ENCODE data around the gene PASK.

The PASK gene

DNA sequence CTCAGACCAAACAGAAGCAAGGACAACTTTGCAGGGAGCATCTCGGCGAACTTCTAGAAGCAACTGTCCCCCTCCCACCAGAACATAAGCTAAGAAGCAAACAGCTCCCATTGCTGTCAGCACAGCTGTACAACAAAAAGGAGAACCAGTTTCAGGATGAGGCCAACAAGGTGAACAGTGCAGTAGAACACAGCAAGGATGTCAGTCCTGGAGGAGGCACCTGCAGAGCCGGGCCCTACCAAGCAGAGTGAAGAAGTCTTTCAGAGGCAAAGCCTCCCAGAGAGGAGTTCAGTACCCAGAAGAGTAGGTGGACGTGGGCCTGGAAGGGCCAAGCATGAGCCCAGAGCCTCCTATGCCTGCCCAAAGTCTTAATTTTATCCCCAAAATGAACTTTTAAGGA is 1.0 kb downstream of the PASK start:
- no peak for DNase-seq (ENCODE audit: low read depth in 2 of 2)

DNA sequence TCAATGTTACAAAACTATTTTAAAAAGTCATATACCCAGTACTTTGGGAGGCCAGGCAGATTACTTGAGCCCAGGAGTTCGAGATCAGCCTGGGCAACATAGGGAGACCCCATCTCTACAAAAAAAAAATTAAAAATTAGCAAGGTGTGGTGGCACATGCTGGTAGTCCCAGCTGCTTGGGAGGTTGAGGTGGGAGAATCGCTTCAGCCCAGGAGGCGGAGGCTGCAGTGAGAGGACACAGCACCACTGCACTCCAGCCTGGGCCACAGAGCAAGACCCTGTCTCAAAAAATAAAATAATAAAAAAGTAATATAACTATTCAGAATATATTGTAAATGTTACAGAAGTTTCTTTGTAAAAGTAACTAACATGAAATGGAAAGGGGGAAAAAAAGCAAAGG is 1.9 kb downstream of the PASK start:
- no peak for DNase-seq (ENCODE audit: low read depth in 2 of 2)

DNA sequence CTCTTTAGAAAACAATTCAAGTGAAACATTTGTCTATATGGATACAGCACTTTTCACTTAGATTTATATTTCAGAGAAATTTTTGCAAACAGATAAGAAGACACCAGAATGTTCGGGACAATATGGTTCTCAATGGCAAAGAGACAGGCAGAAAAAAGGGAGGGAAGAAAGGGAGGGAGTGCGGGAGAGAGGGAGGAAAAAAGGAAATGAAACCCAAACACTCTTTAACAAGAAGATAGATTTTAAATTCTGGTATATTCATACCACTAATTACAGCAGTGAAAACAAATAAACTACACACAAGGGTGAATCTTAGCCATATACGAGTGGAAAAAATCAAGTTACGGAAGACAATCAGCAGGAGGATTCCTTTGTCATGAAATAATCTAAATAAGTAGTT is 3.0 kb downstream of the PASK start:
- DNase-seq (ENCODE audit: low read depth in 2 of 2), result no peak

GRCh38 chr2:241142593-241142992 is 6.7 kb downstream of the PASK start:
- no peak for DNase-seq (ENCODE audit: low read depth in 2 of 2)

- DNase-seq (ENCODE audit: low read depth in 2 of 2), result no peak
Observed at GRCh38 chr2:241142063-241142462, 7.2 kb downstream of the PASK start.

DNA sequence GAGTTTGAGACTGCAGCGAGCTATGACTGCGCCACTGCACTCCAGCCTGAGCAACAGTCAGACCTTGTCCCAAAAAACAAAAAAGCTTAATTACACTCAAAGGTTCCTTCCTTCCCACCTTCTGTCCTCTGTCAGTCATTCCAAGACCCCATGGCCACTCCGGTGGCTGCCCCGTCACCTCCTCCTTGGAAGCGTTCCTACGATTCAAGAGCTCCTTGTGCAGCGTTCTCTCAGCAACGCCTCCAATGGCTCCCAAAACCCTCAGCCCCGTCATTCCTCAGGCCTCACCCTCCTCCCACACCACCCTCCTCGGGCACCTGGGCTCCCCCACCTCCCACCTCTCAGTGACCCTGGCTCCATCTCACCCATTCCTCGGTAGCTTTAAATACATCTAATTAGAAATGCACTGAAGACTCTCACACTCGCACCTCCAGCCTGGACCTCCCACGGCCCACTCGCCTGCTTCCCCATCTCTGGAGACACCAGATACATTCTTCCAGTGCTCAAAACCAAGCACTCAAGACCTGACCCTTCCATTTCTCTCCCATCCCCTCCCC is 8.0 kb downstream of the PASK start:
- DNase-seq (ENCODE audit: low read depth in 2 of 2), result no peak

- DNase-seq (ENCODE audit: low read depth in 2 of 2), result no peak
Observed at GRCh38 chr2:241140445-241140840, 8.8 kb downstream of the PASK start.

DNA sequence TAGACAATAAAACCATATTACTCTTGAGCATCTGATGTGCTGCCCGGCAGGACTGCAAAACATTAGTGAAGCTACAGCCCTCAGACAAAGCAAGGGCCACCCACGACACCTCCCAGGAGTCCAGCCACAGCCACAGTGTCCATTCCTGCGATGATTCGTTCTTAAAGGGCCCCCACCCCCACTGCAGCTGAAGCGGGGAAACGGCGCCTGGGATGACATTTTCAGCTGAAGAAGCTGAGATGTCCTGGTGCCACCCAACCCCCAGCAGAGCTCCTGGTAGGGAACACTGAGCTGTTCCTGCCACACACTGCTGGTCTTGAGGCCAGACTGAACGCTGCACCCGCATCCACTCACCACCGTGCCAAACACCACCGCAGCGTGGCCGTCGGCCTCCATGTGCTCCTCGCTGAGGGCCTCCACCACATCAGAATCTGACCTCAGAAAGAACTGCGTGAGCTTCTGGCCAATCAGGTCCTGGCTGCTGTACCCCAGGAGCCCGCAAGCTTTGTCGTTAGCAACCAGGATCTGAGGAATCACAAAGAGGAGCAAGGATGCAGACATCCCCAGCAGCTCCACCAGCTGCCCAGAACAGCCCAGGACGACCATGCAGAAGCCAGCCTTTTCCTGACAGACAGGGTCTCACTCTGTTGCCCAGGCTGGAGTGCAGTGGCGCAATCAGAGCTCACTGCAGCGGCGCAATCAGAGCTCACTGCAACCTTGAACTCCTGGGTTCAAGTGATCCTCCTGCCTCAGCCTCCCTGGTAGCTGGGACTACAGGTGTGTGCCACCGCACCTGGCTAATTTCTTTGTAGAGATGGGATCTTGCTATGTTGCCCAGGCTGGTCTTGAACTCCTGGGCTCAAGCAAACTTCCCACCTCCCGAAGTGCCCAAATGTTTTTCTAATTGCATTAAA is 9.5 kb downstream of the PASK start:
- no peak for DNase-seq (ENCODE audit: low read depth in 2 of 2)

DNA sequence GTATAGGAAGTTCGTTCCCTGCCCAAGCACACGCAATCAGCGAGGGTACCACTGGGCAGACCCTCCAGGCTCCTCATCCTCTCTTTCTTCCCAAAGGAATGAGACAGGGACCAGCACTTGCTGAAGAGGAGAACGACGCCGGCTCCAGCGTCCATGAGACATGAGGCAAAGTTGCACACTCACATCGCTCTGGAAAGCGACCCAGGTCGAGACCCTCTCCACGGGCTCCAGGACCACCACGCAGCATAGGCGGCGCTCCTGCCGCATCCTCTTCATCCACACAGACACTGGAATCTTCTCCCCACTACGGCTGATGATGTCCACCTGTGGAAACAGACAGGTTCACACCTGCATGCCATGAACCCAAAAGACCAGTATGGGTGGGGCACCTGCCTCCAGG is 10.8 kb downstream of the PASK start:
- no peak for DNase-seq (ENCODE audit: low read depth in 2 of 2)

GRCh38 chr2:241137276-241138190 is 11.7 kb downstream of the PASK start:
- DNase-seq (ENCODE audit: low read depth in 2 of 2), result no peak

DNA sequence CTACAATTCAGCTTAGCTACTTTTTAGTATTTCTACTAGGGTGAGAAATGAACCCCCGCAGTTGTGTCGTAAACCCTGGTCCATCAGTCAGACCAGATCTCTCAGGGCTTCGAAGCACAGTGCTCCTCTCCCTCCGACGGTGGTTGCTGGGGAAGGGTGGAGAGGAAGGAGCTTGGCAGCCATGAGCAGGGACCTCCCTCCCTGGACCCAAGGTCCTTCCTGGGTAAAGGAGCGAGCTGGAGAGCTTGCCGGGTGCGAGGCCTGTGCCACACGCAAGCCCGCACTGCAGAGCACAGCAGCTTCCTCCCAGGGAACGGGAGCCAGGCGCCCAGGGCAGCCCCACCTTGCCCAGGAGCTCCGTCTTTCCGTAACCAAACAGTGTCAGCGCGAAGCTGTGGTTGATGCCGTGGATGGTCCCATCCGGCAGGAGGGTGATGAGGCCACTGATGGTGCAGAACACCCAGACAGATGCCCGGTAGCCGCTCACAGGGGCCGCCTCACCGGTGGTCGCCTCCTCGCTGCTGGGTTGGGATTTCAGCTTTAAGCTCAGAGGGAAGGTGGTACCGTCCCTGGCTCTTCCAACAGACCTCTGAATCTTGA is 12.5 kb downstream of the PASK start:
- DNase-seq (ENCODE audit: low read depth in 2 of 2), result no peak

DNA sequence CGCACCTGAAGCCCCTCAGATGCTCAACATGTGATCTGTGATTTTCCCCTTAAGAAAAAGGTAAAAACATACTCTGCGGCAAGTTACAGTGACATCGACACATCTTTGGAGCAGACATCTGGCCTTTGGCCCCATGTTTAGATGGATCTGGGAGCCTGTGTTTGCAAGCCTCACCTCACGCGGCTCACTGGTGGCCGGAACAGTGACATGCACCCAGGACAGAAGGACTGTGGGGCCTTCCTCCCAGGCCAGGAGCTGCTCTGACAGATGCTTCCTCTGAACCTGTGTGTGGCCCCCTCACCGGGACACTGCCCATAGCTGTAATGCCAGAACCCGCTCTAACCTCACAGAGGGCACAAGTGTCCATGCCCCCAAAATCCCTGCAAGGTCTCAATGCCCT is 13.1 kb downstream of the PASK start:
- no peak for DNase-seq (ENCODE audit: low read depth in 2 of 2)

DNA sequence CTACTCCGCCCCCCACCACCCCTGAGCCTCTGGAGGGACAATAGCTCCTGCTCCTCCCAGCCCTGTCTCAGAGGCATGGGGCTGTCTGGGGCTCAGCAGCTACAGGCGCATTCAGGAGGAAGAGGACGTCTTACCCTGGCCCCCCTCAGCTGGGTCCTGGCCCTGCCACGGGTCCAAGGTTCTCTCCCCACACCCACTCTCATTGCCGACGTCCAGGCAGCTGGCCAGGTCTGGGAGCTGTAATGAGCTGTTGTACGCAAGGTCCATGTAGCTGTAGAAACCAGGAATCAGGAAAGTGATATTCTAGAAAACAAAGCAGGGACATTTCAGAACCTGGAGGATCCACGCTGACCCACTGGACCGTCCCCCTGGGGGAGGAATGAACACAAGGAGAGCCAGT is 13.5 kb downstream of the PASK start:
- no peak for DNase-seq (ENCODE audit: low read depth in 2 of 2)

GRCh38 chr2:241134711-241135110 is 14.6 kb downstream of the PASK start:
- DNase-seq (ENCODE audit: low read depth in 2 of 2), result no peak

DNA sequence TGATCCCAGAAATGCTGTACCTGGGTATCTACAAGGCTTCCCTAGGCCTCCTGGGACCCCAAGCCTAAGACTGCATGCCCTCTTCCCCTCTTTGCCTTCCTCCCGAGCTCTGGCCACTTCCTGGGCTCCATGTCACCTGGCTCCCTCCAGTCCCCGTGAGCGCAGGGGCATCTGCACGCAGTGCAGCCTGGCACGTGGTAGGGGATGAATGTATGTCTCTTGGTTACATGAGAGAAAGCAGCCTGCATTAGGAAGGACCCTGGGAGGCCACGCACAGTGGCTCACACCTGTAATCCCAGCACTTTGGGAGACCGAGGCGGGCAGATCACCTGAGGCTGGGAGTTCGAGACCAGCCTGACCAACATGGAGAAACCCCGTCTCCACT is 15.8 kb downstream of the PASK start:
- no peak for DNase-seq (ENCODE audit: low read depth in 2 of 2)

- DNase-seq (ENCODE audit: low read depth in 2 of 2), result no peak
Observed at GRCh38 chr2:241132538-241133435, 16.5 kb downstream of the PASK start.

- no peak for DNase-seq (ENCODE audit: low read depth in 2 of 2)
Observed at GRCh38 chr2:241131531-241131930, 17.7 kb downstream of the PASK start.

DNA sequence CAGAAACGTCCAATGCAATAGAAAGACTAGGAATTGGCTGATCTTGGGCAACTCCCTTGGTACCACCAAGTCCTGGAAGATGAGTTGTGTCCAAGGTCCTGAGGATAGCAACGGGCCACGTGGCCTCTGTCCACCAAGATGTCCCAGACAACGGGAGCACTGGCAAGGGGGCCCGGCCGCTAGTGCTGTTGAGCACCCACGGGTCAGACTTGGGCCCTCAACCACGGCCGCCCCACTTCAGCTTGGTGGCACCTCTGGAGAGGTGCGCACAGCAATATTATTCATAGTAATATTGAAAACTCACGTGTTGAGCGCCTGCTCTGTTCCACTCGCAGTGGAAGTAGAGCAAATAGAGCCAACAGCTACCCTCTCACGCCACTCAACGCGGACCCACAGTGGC is 19.0 kb downstream of the PASK start:
- DNase-seq (ENCODE audit: low read depth in 2 of 2), result no peak

DNA sequence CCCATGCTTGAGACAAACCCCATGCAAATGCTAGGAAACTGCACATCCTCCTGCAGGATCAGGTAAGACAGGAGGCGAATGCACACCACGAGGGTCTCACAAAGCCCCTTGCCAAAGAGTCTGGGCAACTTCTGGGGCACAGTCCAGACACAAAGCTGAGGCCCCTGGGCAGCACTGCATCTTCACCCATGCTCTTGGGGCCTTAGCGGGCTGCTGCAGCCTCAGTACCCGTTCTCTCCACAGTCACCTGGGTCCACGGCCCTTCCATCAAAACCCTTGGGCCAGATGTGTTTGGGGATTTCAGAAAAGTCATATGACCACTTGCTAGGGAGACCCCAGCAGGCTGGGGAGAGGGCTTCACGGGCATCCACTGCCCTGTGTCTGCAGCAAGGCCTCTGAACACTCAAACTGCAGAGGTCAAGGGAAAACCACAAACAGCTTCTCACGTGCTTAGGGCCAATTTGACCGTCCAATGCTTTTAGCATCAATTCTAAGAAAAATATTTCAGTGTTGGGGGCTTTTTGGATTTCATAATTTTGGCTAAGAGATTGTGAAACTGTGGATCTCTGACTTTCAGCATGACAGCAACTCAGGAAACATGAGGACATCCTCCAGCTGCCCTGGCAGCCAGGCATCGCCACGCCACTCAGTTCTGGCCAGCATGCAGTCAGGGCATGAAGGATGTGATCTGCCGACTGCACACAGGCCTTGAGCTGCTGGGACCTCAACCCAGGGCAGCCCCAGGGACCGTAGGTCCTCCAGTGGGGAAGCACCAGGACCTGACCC is 20.0 kb downstream of the PASK start:
- DNase-seq (ENCODE audit: low read depth in 2 of 2), result no peak

DNA sequence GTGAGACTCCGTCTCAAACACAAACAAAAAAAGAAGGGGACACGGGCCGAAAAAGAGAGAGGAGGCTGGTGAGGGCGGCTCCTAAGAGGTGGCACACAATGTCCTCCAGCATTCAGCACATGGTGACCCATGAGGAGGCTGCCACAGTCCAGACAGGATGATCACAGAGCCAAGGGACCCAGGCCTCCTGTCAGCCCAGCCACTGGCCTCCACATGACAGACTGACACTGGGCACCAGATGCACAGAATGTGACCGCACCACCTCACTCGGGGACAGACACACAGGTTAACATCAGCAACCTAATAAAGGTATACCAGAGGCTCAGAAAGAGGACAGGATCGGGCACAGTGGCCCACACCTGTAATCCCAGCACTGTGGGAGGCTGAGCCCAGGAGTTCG is 21.0 kb downstream of the PASK start:
- no peak for DNase-seq (ENCODE audit: low read depth in 2 of 2)
